GM18526 (cell line): Measurements from ENCODE around the gene PCDHGA7.
"Not testable (repeated sequence)": the region's sequence is repeated elsewhere in the genome, so short reads cannot be mapped to it uniquely, and the experiment has no call there.

Source experiments
- POLR2A ChIP-seq: IDR thresholded peaks from 3 replicates; pipeline ENCODE4 v1.6.1; 2011; ENCODE audit not compliant: insufficient read length; ENCODE audit errors: extremely low read depth

Gene PCDHGA7

DNA sequence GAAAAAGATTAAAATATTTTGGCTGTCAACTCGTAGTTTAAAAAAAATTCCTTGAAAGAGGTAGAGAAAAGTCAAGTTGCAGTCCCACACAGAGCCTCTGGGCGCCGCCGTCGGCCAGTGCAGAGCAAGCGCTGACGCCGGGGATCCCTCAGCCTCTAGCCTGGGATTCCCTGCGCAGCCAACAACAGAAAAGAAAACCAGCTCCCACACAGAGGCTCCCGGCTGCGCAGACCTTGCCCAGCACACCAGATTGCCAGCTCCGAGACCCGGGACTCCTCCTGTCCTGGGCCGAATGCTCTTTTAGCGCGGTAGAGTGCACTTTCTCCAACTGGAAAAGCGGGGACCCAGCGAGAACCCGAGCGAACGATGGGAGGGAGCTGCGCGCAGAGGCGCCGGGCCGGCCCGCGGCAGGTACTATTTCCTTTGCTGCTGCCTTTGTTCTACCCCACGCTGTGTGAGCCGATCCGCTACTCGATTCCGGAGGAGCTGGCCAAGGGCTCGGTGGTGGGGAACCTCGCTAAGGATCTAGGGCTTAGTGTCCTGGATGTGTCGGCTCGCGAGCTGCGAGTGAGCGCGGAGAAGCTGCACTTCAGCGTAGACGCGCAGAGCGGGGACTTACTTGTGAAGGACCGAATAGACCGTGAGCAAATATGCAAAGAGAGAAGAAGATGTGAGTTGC, 35.1 kb downstream of the PCDHGA7 start, which contains the start of gene PCDHGB7:
Gene PCDHGB7 (plus strand): TSS at position 184 of the 679 bp plus-strand sequence. CDS start 183 bp downstream, at position 367.
- not testable (repeated sequence) for TF ChIP-seq POLR2A

DNA sequence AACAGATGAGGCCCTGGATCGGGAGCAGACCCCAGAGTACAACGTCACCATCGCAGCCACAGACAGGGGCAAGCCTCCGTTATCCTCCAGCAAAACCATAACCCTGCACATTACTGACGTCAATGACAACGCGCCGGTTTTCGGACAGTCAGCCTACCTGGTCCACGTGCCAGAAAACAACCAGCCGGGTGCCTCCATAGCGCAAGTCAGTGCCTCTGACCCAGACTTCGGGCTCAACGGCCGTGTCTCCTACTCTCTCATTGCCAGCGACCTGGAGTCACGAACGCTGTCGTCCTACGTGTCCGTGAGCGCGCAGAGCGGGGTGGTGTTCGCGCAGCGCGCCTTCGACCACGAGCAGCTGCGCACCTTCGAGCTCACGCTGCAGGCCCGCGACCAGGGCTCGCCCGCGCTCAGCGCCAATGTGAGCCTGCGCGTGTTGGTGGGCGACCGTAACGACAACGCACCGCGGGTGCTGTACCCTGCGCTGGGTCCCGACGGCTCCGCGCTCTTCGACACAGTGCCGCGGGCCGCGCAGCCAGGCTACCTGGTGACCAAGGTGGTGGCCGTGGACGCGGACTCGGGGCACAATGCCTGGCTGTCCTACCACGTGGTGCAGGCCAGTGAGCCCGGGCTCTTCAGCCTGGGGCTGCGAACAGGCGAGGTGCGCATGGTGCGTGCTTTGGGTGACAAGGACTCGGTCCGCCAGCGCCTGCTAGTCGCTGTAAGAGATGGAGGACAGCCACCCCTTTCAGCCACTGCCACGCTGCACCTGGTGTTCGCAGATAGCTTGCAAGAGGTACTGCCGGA, 36.7 kb downstream of the PCDHGA7 start:
- TF ChIP-seq POLR2A, result no peak

DNA sequence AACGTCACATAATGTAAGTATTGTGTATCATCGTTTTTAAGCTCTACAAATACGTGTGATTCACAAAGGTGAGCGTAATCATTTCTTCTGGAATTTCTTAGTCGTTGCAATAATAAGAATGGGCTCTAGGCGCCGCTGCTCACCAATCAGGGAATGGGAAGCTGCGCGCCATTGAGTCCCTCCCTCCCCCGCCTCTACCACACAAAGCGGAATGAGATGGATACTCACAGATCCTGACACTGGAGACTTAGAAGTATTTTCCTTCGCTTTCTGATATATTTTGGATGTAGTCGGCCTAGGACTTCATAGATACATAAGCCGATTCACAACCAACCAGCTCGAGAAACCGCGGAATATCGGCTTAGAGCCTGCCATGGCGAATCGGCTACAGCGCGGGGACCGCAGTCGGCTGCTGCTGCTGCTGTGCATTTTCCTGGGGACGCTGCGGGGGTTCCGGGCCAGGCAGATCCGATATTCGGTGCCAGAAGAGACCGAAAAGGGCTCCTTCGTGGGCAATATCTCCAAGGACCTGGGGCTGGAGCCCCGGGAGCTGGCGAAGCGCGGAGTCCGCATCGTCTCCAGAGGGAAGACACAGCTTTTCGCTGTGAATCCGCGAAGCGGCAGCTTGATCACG, 38.4 kb downstream of the PCDHGA7 start, which contains the start of gene PCDHGA11:
Gene PCDHGA11 (plus strand): TSS at position 197 of the 634 bp plus-strand sequence. CDS start 177 bp downstream, at position 374.
- TF ChIP-seq POLR2A, result no peak

DNA sequence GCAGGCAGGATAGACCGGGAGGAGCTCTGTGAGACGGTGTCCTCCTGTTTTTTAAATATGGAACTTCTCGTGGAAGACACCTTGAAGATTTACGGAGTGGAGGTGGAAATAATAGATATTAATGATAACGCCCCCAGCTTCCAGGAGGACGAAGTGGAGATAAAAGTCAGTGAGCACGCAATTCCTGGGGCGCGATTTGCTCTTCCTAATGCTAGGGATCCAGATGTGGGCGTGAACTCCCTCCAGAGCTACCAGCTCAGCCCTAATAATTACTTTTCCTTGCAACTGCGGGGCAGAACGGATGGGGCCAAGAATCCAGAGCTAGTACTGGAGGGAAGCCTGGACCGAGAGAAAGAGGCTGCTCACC, 38.9 kb downstream of the PCDHGA7 start:
- TF ChIP-seq POLR2A, result no peak

DNA sequence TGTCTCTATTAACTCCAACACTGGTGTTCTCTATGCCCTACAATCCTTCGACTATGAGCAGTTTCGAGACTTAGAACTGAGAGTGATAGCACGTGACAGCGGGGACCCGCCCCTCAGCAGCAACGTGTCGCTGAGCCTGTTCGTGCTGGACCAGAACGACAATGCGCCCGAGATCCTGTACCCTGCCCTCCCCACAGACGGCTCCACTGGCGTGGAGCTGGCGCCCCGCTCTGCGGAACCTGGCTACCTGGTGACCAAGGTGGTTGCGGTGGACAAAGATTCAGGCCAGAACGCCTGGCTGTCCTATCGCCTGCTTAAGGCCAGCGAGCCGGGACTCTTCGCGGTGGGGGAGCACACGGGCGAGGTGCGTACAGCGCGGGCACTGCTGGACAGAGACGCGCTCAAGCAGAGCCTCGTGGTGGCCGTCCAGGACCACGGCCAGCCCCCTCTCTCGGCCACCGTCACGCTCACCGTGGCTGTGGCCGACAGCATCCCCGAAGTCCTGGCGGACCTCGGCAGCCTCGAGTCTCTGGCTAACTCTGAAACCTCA, 40.3 kb downstream of the PCDHGA7 start:
- no peak for TF ChIP-seq POLR2A

DNA sequence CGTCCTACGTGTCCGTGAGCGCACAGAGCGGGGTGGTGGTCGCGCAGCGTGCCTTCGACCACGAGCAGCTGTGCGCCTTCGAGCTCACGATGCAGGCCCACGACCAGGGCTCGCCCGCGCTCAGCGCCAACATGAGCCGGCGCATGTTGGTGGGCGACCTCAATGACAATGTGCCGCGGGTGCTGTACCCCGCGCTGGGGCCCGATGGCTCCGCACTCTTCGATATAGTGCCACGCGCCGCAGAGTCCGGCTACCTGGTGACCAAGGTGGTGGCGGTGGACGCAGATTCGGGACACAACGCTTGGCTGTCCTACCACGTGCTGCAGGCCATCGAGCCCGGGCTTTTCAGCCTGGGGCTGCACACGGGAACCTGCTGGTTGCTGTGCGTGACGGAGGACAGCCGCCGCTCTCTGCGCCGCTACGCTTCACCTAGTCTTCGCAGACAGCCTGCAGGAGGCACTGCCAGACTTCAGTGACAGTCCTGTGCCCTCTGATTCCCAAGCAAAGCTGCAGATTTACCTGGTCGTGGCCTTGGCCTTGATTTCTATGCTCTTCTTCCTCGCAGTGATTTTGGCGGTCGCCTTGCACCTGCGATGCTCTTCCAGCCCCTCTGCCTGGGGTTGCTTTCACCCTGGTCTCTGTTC, 45.4 kb downstream of the PCDHGA7 start:
- no peak for TF ChIP-seq POLR2A

DNA sequence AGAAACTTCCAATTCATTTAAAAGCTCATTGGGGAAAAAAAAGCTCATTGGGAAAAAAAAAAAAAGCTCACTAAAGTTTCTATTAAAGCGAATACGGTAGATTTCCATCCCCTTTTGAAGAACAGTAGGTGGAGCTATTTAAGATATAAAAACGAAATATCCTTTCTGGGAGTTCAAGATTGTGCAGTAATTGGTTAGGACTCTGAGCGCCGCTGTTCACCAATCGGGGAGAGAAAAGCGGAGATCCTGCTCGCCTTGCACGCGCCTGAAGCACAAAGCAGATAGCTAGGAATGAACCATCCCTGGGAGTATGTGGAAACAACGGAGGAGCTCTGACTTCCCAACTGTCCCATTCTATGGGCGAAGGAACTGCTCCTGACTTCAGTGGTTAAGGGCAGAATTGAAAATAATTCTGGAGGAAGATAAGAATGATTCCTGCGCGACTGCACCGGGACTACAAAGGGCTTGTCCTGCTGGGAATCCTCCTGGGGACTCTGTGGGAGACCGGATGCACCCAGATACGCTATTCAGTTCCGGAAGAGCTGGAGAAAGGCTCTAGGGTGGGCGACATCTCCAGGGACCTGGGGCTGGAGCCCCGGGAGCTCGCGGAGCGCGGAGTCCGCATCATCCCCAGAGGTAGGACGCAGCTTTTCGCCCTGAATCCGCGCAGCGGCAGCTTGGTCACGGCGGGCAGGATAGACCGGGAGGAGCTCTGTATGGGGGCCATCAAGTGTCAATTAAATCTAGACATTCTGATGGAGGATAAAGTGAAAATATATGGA, 48.0 kb downstream of the PCDHGA7 start, which contains the start of gene PCDHGA12:
Gene PCDHGA12 (plus strand): TSS at position 176 of the 782 bp plus-strand sequence. CDS start 253 bp downstream, at position 429.
- no peak for TF ChIP-seq POLR2A

DNA sequence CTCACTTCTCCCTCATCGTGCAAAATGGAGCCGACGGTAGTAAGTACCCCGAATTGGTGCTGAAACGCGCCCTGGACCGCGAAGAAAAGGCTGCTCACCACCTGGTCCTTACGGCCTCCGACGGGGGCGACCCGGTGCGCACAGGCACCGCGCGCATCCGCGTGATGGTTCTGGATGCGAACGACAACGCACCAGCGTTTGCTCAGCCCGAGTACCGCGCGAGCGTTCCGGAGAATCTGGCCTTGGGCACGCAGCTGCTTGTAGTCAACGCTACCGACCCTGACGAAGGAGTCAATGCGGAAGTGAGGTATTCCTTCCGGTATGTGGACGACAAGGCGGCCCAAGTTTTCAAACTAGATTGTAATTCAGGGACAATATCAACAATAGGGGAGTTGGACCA, 48.7 kb downstream of the PCDHGA7 start:
- TF ChIP-seq POLR2A, result no peak

DNA sequence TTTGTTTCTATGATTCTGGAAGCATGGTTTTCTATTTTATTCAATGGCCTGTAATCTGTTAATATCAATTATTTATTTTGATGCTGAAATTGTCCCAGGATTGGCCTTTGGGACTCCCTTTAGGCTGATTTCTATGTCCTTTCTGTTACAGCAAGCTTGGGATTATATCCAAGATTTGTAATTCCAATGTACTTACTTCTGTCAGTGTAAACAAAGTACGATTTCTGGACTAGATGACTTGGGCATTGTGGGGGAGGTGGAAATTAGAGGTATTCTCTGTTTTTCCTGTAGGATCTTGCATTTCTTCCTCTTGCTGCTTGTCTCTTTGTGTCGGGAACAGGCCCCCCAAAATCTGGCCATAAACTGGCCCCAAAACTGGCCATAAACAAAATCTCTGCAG, 51.5 kb downstream of the PCDHGA7 start:
- no peak for TF ChIP-seq POLR2A
